HG03378 (cell line): ENCODE data around the gene FBXO34.
"Not testable (repeated sequence)": the region's sequence is repeated elsewhere in the genome, so short reads cannot be mapped to it uniquely, and the experiment has no call there.

Experiments
- ATAC-seq: cut with Tn5 transposase; IDR thresholded peaks from one replicate; pipeline ENCODE4 v1.9.1; 2021; ENCODE audit warnings: mild to moderate bottlenecking, moderate library complexity; ENCODE audit not compliant: unreplicated experiment

The FBXO34 gene

GRCh38 chr14:55374771-55375170 lies 103.5 kb downstream of the FBXO34 start:
- no peak for ATAC-seq

GRCh38 chr14:55377236-55377635 lies 106.0 kb downstream of the FBXO34 start:
- no peak for ATAC-seq

- ATAC-seq: no peak
Measured at GRCh38 chr14:55381040-55381439, 109.8 kb downstream of the FBXO34 start.

GRCh38 chr14:55381561-55381960 lies 110.3 kb downstream of the FBXO34 start:
- ATAC-seq: no peak

- ATAC-seq: no peak
Measured at GRCh38 chr14:55382483-55382882, 111.3 kb downstream of the FBXO34 start.

GRCh38 chr14:55383056-55383466 lies 111.8 kb downstream of the FBXO34 start:
- not testable (repeated sequence) for ATAC-seq

GRCh38 chr14:55383541-55384140 lies 112.4 kb downstream of the FBXO34 start:
- ATAC-seq: no peak

GRCh38 chr14:55384536-55384935 lies 113.3 kb downstream of the FBXO34 start:
- ATAC-seq: no peak

- ATAC-seq: no peak
Measured at GRCh38 chr14:55386037-55386808, 115.0 kb downstream of the FBXO34 start.

- no peak for ATAC-seq
Measured at GRCh38 chr14:55387121-55387520, 115.9 kb downstream of the FBXO34 start.

GRCh38 chr14:55388160-55388559 lies 116.9 kb downstream of the FBXO34 start:
- no peak for ATAC-seq

GRCh38 chr14:55389330-55389729 lies 118.1 kb downstream of the FBXO34 start:
- ATAC-seq: no peak

- no peak for ATAC-seq
Measured at GRCh38 chr14:55398679-55399078, 127.5 kb downstream of the FBXO34 start.

GRCh38 chr14:55399183-55399582 lies 128.0 kb downstream of the FBXO34 start:
- ATAC-seq: no peak

GRCh38 chr14:55399852-55400251 lies 128.6 kb downstream of the FBXO34 start:
- no peak for ATAC-seq

GRCh38 chr14:55401751-55402150 lies 130.5 kb downstream of the FBXO34 start:
- ATAC-seq: no peak
